NAMALWA (cell line): Measurements from ENCODE around the gene ATXN10.
"Not testable (repeated sequence)": the region's sequence is repeated elsewhere in the genome, so short reads cannot be mapped to it uniquely, and the experiment has no call there.

Source experiments
- DNase-seq: peaks from one replicate; pipeline ENCODE4 v3.0.0-alpha.2; 2015; ENCODE audit warnings: low spot score

ATXN10 gene

GRCh38 chr22:45678961-45679912 lies 7.6 kb downstream of the ATXN10 start:
- no peak for DNase-seq

GRCh38 chr22:45680932-45681700 lies 9.5 kb downstream of the ATXN10 start:
- no peak for DNase-seq

- no peak for DNase-seq
These were observed 10.4 kb downstream of the ATXN10 start for GRCh38 chr22:45682064-45682463.

DNA sequence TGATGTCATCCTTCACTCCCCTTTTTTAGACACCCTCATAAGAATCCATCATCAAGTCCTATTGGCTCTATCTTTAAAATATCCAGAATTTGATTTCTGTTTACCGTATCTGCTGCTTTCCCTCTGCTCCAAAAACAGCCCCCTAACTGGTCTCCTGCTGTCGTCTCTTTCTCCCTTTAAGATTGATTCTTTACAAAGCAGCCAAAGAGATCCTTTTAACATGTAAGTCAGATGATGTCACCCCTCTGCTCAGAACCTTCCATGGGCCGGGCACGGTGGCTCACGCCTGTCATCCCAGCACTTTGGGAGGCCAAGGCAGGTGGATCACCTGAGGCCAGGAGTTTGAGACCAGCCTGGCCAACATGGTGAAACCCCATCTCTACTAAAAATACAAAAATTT lies 11.1 kb downstream of the ATXN10 start:
- DNase-seq = not testable (repeated sequence)

- DNase-seq = peak; percentile 31
These were observed 11.6 kb downstream of the ATXN10 start for GRCh38 chr22:45683248-45683647.

DNA sequence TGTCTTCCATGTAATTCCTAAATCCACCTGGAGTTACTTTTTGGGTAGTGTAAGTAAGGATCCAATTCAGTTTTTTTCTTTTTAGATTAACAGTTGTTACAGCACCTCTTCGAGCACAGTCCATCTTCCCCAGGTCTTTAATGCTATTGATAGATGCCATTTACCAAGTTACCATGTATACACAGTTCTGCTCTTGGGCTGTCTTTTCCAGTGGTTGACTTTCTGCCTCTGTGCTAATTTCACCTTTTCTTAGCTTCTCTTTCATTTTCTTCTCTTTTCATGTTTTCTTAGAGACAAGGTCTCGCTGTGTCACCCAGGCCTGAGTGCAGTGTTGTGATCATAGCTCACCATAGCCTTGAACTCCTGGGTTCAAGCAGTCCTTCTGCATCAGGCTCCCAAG lies 12.0 kb downstream of the ATXN10 start:
- no peak for DNase-seq

DNA sequence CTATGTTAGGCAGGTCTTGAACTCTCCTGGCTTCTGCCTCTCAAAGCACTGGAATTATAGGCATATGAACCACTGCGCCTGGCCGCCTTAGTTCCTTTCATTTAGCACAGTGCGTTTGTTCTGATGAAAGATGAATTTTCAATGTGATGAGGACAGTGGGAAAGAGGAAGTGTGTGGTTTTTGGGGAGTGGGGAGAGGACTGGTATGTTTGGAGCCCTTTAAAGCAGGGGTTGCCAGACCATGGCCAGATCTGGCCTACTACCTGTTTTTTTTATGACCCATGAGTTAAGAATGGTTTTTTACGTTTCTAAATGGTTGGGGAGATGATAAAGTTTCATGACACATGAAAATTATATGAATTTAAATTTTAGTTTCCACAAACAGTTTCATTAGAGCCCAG lies 12.5 kb downstream of the ATXN10 start:
- peak; percentile 16 for DNase-seq

- DNase-seq = no peak
These were observed 13.3 kb downstream of the ATXN10 start for GRCh38 chr22:45684752-45685574.

DNA sequence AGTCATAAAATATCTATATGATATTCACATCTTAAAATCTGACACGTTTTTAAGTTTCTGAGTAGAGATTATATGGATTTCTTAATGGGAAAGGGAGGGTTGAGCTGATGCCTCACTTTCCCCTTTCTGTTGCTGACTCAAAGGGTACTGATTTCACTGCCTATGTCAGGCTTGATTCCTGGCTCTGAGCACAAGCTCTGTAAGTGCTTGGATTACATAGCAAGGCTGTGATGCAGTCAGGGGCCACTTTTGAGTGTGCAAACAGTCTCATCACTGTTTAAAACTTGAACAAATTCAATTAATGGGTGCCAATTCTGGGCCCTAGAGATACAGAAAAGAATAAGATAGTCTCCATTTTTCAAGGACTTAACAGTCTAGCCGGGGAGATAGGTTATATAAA lies 14.4 kb downstream of the ATXN10 start:
- no peak for DNase-seq

- no peak for DNase-seq
These were observed 15.2 kb downstream of the ATXN10 start for GRCh38 chr22:45686836-45687235.

DNA sequence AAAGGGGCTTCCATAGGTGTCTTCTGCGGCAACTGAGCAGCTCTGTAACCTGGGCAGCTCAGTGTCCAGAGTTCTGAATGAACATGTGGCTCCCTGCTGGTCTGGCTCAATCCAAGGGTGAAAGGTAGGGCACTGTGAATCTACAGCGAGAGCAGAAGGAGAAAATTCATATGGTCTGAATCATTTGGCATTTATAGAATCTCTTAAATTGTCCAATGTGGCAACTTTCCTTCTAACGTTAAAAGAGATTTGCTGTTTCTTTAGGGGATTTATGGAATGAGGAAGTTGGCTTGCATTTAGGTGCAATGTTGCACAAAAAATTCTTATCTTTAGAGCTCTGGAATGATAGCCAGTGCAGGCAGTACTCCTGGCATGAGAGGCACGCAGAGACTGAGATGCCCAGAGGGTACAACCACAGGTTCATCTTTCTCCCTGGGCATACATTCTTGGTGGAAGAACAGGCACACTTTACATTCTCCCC lies 17.0 kb downstream of the ATXN10 start:
- DNase-seq = no peak

GRCh38 chr22:45689211-45689610 lies 17.6 kb downstream of the ATXN10 start:
- DNase-seq = no peak

DNA sequence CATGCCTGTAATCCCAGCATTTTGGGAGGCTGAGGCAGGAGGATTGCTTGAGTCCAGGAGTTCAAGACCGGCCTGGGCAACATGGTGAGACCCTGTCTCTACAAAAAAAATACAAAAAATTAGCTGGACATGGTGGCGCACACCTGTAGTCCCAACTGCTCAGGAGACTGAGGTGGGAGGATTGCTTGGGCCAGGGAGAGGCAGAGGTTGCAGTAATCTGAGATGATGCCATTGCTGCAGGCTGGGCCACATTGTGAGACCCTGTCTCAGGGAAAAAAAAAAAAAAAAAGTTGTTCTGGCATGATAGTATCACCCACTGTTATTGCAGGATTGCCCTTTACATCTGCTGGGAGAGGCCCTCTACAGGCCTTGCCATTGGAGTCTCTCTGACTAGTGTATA lies 18.4 kb downstream of the ATXN10 start:
- DNase-seq = no peak

DNA sequence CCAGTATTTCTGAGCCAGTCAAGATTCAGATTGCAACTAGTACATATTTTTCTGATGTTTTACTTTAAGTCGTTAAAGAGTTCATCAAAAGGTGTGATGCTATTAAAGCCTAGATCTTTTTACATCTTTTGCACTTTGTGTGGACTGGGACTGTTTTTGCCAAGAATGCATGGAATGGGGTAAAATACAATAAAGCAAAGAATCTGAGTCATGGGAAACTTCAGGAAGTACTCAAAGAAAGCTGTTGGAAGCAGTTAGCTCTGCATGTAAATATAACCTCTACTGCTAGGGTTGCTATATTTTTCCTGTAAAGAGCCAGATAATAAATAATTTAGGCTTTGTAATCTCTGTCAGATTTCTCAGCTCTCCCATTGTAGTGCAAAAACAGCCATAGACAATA lies 20.9 kb downstream of the ATXN10 start:
- no peak for DNase-seq

DNA sequence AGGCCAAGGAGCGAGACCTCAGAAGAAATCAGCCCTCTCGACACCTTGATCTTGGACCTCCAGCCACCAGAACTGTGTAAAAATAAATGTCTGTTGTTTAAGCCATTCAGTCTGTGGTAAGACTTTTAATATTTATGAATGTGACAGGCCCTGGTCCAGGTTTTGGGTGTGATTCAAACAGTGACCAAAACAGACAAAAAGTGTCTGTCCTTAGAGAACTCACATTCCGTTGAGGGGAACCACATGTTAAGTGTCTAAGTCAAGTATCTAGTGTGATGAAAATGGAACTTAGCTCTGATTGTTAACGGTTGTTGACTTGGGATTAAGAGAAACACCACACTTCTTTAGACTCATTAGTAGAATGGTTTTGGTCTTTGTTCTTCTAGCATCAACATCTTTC lies 22.2 kb downstream of the ATXN10 start:
- DNase-seq = no peak

DNA sequence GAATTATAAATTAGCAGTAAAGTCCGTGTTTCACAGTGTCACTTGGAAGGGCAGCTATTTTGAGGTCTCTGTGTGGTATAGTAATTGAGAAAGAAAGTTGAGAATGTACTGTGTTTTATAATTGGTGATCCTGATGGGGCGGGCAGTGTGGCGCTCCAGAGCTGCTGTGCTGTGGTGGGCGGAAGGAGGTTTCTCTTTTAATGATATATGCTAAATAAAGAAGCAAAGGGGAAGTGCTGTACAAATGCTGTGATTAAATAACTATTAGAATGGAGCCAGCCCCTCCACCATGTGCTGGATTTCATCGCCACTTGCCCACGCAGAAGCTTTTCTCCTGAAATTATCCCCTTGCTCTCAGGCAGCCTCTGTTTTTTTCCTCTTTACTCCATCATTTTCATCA lies 24.6 kb downstream of the ATXN10 start:
- no peak for DNase-seq

- DNase-seq = no peak
These were observed 26.5 kb downstream of the ATXN10 start for GRCh38 chr22:45698094-45698493.

GRCh38 chr22:45702981-45703380 lies 31.3 kb downstream of the ATXN10 start:
- no peak for DNase-seq

DNA sequence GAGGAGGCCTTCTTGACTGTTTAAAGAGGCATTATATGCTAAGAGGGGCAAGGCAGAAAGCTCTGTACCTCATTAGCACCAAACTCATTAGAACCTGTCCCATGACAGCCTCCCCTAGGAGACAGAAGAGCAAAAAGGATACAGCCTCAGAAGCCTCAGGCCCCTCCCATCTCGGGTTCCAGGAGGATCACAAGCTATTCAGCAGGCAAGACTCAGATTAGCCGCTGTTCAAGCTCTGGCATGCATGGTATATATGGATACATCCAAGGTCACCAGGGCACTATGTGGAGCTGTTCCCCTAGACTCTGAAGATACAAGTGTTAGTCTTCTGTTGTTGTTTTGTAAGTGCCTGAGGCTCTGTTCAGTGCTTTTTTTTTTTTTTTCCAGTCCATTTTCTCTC lies 32.1 kb downstream of the ATXN10 start:
- DNase-seq = no peak

DNA sequence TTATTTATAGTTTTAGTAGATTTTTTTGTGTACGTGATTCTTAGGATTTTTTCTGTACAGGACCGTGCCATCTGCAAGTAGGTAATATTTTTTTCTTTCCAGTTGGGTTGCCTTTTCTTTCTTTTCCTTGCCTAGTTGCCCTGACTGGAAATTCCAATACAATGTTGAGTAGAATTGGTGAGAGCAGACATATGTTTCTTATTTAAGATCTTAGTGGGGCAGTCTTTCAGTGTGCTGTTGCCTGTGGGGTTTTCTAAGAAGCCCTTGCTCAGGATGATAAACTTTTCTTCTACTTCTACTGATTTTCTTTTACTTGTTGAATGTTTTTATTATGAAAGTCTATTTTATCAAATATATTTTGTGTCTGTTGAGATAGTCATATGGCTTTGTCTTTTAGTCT lies 33.0 kb downstream of the ATXN10 start:
- DNase-seq = no peak

DNA sequence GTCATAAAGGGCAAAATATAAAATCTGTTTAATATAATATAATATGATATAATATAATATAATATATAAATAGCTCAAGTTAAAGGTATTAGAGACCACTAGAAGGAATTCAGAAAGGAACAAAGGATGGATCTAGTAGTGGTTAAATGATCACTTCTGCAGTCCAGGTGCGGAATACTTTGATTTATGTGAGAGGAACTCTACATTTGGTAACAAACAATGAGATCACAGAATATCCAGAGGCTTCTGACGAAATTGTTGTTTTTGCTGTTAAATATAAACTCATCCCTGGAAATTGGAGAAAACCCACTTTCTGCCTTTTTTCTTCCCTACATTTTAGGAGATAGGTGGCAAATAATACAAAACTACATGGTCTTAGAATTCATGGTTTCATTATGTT lies 36.0 kb downstream of the ATXN10 start:
- no peak for DNase-seq

DNA sequence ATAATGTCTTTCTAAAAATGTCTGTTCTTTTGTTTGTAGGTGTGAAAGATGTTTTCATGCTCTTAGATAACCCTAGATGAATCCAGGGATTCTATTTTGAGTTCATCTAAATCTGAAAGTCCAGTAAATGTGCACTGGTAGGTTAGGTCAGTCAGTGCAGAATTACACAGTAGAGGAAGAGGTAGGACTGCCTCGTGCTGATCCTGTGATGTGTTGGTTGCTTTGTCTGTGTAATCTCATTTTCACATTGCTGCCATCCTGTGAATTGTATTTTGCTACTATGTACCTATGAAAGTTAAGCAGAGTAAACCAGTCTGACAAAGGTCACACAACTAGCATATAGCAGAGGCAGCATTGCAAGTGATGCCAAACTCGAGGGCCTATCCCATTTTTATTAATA lies 36.5 kb downstream of the ATXN10 start:
- no peak for DNase-seq
